ENCODE data around the gene OR12D2. TPM values are rescaled to one million over a fixed set of nuclear protein-coding genes. Genes with fewer than 3 reads are reported as not detected.

OR12D2 gene
- polyA plus RNA-seq, 1 donor from 2014 or later, result not detected

GRCh38 chr6:29424575-29424974 lies 29.1 kb downstream of the OR12D2 start:
- no peaks in the 10 kb centered on the region for H3K27me3 ChIP-seq (ENCODE audit: insufficient read depth, low read depth, low read length)
- no peaks in the 10 kb centered on the region for H4K20me1 ChIP-seq (ENCODE audit: insufficient read depth)
- no peak overlapping the region for H2AFZ ChIP-seq (ENCODE audit: low read depth, low read length)
- no peaks in the 10 kb centered on the region for H3K36me3 ChIP-seq (ENCODE audit: insufficient read depth, low read length)
- H3K9ac ChIP-seq (ENCODE audit: low read length), result no peak overlapping the region
- no peak overlapping the region for H3K4me3 ChIP-seq (ENCODE audit: low read length)
- H3K4me2 ChIP-seq (ENCODE audit: low read length), result no peak overlapping the region
- no peaks in the 10 kb centered on the region for H3F3A ChIP-seq (ENCODE audit: insufficient read depth, low read length, poor library complexity, severe bottlenecking)
- H3K79me2 ChIP-seq (replicated peaks; ENCODE audit: insufficient read depth, low read length), result no peaks in the 10 kb centered on the region
- no peaks in the 10 kb centered on the region for H3K9me3 ChIP-seq (ENCODE audit: low read length)
- no peak overlapping the region for H3K27ac ChIP-seq (ENCODE audit: low read length)
- no peak for TF ChIP-seq POLR2AphosphoS5 (IDR thresholded peaks at IDR 0.05)
- no peak for TF ChIP-seq EP300 (conservative IDR thresholded peaks at IDR 0.05; ENCODE audit: poor library complexity, severe bottlenecking)
- no peak for TF ChIP-seq MXI1 (conservative IDR thresholded peaks at IDR 0.05; ENCODE audit: poor library complexity, severe bottlenecking)
- TF ChIP-seq EZH2 (IDR thresholded peaks at IDR 0.05; ENCODE audit: borderline replicate concordance, insufficient read depth, low read length, poor library complexity, severe bottlenecking), result no peak
- H3K9me2 ChIP-seq (ENCODE audit: insufficient read depth, low read length), result no peaks in the 10 kb centered on the region

DNA sequence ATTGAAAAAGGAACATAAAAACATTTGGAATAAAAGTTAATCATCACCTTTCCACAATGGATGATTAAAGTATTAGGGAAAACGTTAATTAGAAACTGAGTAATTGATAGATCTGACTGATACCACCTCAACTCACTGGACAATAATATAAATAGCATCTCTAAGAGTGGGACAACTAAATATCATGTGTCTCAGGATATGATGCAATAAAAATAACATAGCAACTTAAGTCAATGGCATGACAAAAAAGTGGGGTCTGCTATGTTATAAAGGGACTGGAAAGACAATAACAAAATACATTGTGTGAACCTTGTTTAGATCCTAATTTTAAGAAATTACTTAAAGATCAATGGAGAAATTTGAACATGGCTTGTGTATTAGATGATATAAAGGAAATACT lies 29.6 kb downstream of the OR12D2 start:
- Histone ChIP-seq H3K9ac (ENCODE audit: low read length) (no peak overlapping the region), H3K9me3 (ENCODE audit: low read length) (no peaks in the 10 kb centered on the region), H3K27me3 (ENCODE audit: insufficient read depth, low read depth, low read length) (no peaks in the 10 kb centered on the region), H3K4me3 (ENCODE audit: low read length) (no peak overlapping the region), H3K79me2 (replicated peaks; ENCODE audit: insufficient read depth, low read length) (no peaks in the 10 kb centered on the region), H3K36me3 (ENCODE audit: insufficient read depth, low read length) (no peaks in the 10 kb centered on the region), H3F3A (ENCODE audit: insufficient read depth, low read length, poor library complexity, severe bottlenecking) (no peaks in the 10 kb centered on the region), H3K4me2 (ENCODE audit: low read length) (no peak overlapping the region), H3K9me2 (ENCODE audit: insufficient read depth, low read length) (no peaks in the 10 kb centered on the region), H3K27ac (ENCODE audit: low read length) (no peak overlapping the region), H2AFZ (ENCODE audit: low read depth, low read length) (no peak overlapping the region), H4K20me1 (ENCODE audit: insufficient read depth) (no peaks in the 10 kb centered on the region)
- TF ChIP-seq TAF1 (IDR thresholded peaks at IDR 0.05; ENCODE audit: low read depth), result no peak
- TF ChIP-seq MXI1 (conservative IDR thresholded peaks at IDR 0.05; ENCODE audit: poor library complexity, severe bottlenecking), result no peak
- no peak for TF ChIP-seq EP300 (conservative IDR thresholded peaks at IDR 0.05; ENCODE audit: poor library complexity, severe bottlenecking)
- no peak for TF ChIP-seq REST (IDR thresholded peaks at IDR 0.05; ENCODE audit: borderline replicate concordance)
- no peak for TF ChIP-seq SMC3 (conservative IDR thresholded peaks at IDR 0.05; ENCODE audit: poor library complexity)
- TF ChIP-seq POLR2AphosphoS5 (IDR thresholded peaks at IDR 0.05), result no peak
- TF ChIP-seq CTCF (IDR thresholded peaks at IDR 0.05; ENCODE audit: poor library complexity, severe bottlenecking), result no peak
- TF ChIP-seq RAD21 (conservative IDR thresholded peaks at IDR 0.05), result no peak
- no peak for TF ChIP-seq EZH2 (IDR thresholded peaks at IDR 0.05; ENCODE audit: borderline replicate concordance, insufficient read depth, low read length, poor library complexity, severe bottlenecking)

Data from neural cell (in vitro differentiated cells).